Measurements from ENCODE around the gene MEN1.

MEN1 gene

DNA sequence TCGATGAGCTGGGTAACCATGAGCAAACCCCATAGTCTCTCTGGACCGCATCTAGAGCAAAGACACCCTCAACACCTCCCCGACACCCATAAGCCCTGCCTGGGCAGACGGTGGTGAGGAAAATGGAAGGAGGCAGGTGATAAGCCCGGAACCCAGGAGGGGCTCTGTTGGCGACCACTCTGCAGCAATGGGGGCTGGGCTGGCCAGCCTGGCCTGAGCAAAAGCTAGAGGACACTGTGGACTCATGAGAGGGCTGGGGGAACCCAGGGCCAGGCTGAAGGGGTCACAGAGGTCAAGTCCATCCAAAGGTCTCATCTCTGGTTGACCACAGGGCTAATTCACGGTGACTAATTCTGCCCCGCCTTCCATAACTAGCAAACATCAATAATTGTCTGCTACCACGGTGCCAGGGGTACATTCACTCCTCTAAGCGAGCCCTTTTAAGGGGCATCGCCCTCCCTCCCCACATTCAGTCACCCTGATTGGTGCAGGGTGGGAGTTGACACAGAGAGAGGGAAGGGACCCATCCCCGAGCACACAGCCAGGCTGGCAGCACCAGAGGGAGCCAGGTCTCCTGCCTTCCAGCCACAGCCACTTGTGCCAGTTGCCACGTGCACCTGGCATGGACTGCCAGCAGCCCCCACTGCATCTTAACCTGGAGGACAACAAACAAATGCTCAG lies 54.5 kb downstream of the MEN1 start:
- H3K36me3 ChIP-seq (ENCODE audit: low read depth): no peaks in the 10 kb centered on the region
- no peak for ATAC-seq (ENCODE audit: low read depth)
- no peaks in the 10 kb centered on the region for H3K27me3 ChIP-seq (ENCODE audit: insufficient read depth, poor library complexity, severe bottlenecking)
- no peak for TF ChIP-seq CTCF (IDR thresholded peaks at IDR 0.05; ENCODE audit: poor library complexity, severe bottlenecking)
- no peak for DNase-seq (ENCODE audit: low spot score)
- H3K4me3 ChIP-seq (ENCODE audit: severe bottlenecking): no peak overlapping the region
- no peak overlapping the region for H3K27ac ChIP-seq (ENCODE audit: poor library complexity, severe bottlenecking)
- H3K9me3 ChIP-seq (ENCODE audit: severe bottlenecking): no peaks in the 10 kb centered on the region
- H3K4me1 ChIP-seq (ENCODE audit: insufficient read depth, poor library complexity, severe bottlenecking): no peaks in the 10 kb centered on the region

DNA sequence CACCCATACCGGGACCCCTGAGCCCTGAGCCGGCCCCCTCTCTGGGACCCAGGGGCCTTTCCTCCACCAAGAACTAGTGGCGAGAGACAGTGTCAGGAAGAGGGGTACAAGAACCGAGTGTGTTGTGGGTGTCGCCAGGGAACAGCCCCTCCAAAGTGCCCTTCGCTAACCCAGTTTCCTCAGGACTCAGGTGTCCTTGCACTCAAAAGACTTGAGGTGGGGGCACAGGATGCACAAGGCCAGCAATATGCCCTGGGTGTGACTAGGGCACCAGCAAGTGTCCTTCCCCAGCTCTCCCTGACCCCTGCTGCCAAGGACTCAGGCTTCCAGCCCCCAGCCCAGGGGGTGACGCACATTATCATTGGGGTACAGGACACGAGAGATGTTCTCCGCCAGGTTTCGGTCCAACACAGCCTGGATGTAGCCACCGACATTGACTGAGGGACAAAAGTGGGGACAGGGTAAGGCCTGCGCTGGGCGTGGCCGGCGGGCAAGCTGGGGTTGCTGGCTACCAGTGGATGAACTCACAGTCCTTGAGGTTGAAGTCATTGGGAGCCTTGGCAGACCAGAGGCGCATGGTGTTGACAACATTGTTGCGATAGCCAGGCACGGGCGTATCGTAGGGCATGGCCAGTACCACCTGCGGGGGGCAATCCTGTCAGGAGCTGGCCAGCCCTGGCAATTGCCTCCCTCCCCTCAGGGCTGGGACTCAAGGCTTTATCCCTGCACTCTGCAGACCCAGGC lies 55.3 kb downstream of the MEN1 start:
- H3K4me3 ChIP-seq (ENCODE audit: severe bottlenecking): no peak overlapping the region
- no peaks in the 10 kb centered on the region for H3K4me1 ChIP-seq (ENCODE audit: insufficient read depth, poor library complexity, severe bottlenecking)
- H3K27ac ChIP-seq (ENCODE audit: poor library complexity, severe bottlenecking): no peak overlapping the region
- DNase-seq (ENCODE audit: low spot score) (peak; percentile 53), ATAC-seq (ENCODE audit: low read depth) (no peak)
- no peaks in the 10 kb centered on the region for H3K36me3 ChIP-seq (ENCODE audit: low read depth)
- no peaks in the 10 kb centered on the region for H3K9me3 ChIP-seq (ENCODE audit: severe bottlenecking)
- TF ChIP-seq CTCF (IDR thresholded peaks at IDR 0.05; ENCODE audit: poor library complexity, severe bottlenecking): no peak
- no peaks in the 10 kb centered on the region for H3K27me3 ChIP-seq (ENCODE audit: insufficient read depth, poor library complexity, severe bottlenecking)

DNA sequence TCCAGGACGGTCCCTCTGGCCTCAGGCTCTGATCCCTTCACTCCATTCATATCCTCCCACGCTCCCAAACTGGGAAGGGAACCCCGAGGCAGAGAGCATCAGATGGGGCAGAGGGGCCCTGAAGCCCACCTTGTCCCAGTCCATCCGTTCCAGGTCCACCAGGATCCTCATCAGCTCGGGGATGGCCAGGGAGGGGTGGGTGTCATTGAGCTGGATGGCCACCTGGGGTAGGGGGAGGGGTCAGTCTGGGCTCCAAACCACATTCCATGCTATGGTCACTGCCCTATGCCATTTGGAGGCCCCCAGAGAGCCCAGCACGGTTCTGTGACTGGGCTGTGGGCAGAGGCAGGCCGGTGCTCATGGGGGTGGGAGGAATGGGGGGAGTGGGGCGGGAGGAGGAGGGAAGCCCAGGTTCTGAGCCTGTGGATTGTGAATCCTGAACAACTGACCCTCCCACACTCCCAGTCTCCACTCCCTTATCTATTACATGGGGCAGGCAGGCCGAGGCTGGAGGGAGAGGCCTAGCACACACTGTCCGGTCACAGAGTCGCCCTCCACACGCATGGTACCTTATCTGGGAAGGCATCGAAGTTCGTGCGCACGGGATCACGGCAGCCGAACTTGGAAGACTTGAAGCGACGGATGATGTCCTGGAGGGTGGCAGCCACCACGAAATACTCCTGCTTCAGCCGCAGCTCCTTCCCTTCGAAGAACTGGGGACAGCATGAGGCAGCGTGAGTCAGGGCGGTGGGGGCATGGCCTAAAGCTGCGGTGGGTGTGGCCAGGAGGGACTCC lies 56.0 kb downstream of the MEN1 start:
- ATAC-seq (ENCODE audit: low read depth) (no peak), DNase-seq (ENCODE audit: low spot score) (peak; percentile 57)
- Histone ChIP-seq H3K4me3 (ENCODE audit: severe bottlenecking) (no peak overlapping the region), H3K9me3 (ENCODE audit: severe bottlenecking) (no peaks in the 10 kb centered on the region), H3K27ac (ENCODE audit: poor library complexity, severe bottlenecking) (no peak overlapping the region), H3K36me3 (ENCODE audit: low read depth) (no peaks in the 10 kb centered on the region), H3K4me1 (ENCODE audit: insufficient read depth, poor library complexity, severe bottlenecking) (no peaks in the 10 kb centered on the region), H3K27me3 (ENCODE audit: insufficient read depth, poor library complexity, severe bottlenecking) (no peaks in the 10 kb centered on the region)
- TF ChIP-seq CTCF (IDR thresholded peaks at IDR 0.05; ENCODE audit: poor library complexity, severe bottlenecking): no peak
